Measurements from ENCODE around the gene FMN1.

- TF ChIP-seq, protein P1, sequence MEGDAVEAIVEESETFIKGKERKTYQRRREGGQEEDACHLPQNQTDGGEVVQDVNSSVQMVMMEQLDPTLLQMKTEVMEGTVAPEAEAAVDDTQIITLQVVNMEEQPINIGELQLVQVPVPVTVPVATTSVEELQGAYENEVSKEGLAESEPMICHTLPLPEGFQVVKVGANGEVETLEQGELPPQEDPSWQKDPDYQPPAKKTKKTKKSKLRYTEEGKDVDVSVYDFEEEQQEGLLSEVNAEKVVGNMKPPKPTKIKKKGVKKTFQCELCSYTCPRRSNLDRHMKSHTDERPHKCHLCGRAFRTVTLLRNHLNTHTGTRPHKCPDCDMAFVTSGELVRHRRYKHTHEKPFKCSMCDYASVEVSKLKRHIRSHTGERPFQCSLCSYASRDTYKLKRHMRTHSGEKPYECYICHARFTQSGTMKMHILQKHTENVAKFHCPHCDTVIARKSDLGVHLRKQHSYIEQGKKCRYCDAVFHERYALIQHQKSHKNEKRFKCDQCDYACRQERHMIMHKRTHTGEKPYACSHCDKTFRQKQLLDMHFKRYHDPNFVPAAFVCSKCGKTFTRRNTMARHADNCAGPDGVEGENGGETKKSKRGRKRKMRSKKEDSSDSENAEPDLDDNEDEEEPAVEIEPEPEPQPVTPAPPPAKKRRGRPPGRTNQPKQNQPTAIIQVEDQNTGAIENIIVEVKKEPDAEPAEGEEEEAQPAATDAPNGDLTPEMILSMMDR (IDR thresholded peaks at IDR 0.05 in 4 of 5, conservative IDR thresholded peaks at IDR 0.05 in 1 of 5), result no peak
- no peak for TF ChIP-seq POLR2A (IDR thresholded peaks at IDR 0.05)
Measured at GRCh38 chr15:33089165-33089877, 105.2 kb downstream of the FMN1 start.

Data from gastrocnemius medialis (tissue), 4 donors.